ENCODE results near the gene MKNK1.

- TF ChIP-seq ZNF211 (tag by site-specific recombination; IDR thresholded peaks at IDR 0.05; ENCODE audit: low read depth) (no peak), CTCF (tag by site-specific recombination; IDR thresholded peaks at IDR 0.05) (no peak), BCL11A (tag by site-specific recombination; IDR thresholded peaks at IDR 0.05; ENCODE audit: low read depth) (no peak), ZSCAN5A (tag by site-specific recombination; IDR thresholded peaks at IDR 0.05) (no peak), ATF2 (tag by site-specific recombination; IDR thresholded peaks at IDR 0.05; ENCODE audit: low read depth) (no peak), ZBTB49 (tag by site-specific recombination; IDR thresholded peaks at IDR 0.05; ENCODE audit: low read depth) (no peak), ZNF221 (tag by site-specific recombination; IDR thresholded peaks at IDR 0.05; ENCODE audit: borderline replicate concordance) (no peak), ZNF175 (tag by site-specific recombination; IDR thresholded peaks at IDR 0.05) (no peak), ZFP37 (tag by site-specific recombination; IDR thresholded peaks at IDR 0.05) (no peak), REST (tag by site-specific recombination; IDR thresholded peaks at IDR 0.05) (no peak), ZNF664 (tag by site-specific recombination; IDR thresholded peaks at IDR 0.05) (no peak), FEZF1 (tag by site-specific recombination; IDR thresholded peaks at IDR 0.05) (no peak), TCF7L2 (IDR thresholded peaks at IDR 0.05; ENCODE audit: borderline replicate concordance, low read depth, low read length) (no peak)
Observed at GRCh38 chr1:46585312-46585938, 18.6 kb downstream of the MKNK1 start.

Data from HEK293 (cell line).